BLaER1 (cell line): Measurements from ENCODE around the gene ZAR1.
"Not testable (repeated sequence)": the region's sequence is repeated elsewhere in the genome, so short reads cannot be mapped to it uniquely, and the experiment has no call there.

Source experiments
- H3K27ac ChIP-seq: shearing (Covaris generic); formaldehyde crosslinking; 2 replicates; pipeline ENCODE4 v1.8.1; 2022
- H3K27me3 ChIP-seq: shearing (Covaris generic); formaldehyde crosslinking; 2 replicates; pipeline ENCODE4 v1.8.1; 2022
- H3K36me3 ChIP-seq: shearing (Covaris generic); formaldehyde crosslinking; 2 replicates; pipeline ENCODE4 v1.8.1; 2022
- H3K4me1 ChIP-seq: shearing (Covaris generic); formaldehyde crosslinking; 2 replicates; pipeline ENCODE4 v1.8.1; 2022
- H3K4me2 ChIP-seq: shearing (Covaris generic); formaldehyde crosslinking; 2 replicates; pipeline ENCODE4 v1.8.1; 2022
- H3K4me3 ChIP-seq: shearing (Covaris generic); formaldehyde crosslinking; 2 replicates; pipeline ENCODE4 v1.8.1; 2022
- H3K9ac ChIP-seq: shearing (Covaris generic); formaldehyde crosslinking; 2 replicates; pipeline ENCODE4 v1.8.1; 2022
- H3K9me3 ChIP-seq: shearing (Covaris generic); formaldehyde crosslinking; 2 replicates; pipeline ENCODE4 v1.8.1; 2022
- H4K20me1 ChIP-seq: shearing (Covaris generic); formaldehyde crosslinking; 2 replicates; pipeline ENCODE4 v1.8.1; 2022
- Cebpa-rat ChIP-seq: shearing (Covaris generic); IDR thresholded peaks from 2 replicates; pipeline ENCODE4 v1.8.1; 2022

ZAR1 gene

GRCh38 chr4:48490012-48490679 lies at the start of gene ZAR1:
Gene ZAR1, plus strand, starts transcription at chr4:48490252. Its CDS starts 40 bp downstream, at chr4:48490292.
- Histone ChIP-seq H4K20me1 (no peaks in the 10 kb centered on the region), H3K4me1 (no peaks in the 10 kb centered on the region), H3K36me3 (peaks cover 14% of the 10 kb centered on the region; the same call in 1 of the 2 replicates), H3K4me2 (no peak within 1 kb of the TSS), H3K4me3 (peak within 1 kb of the TSS; percentile 44), H3K9ac (no peak within 1 kb of the TSS), H3K27ac (no peak within 1 kb of the TSS), H3K27me3 (peaks cover 44% of the 10 kb centered on the region), H3K9me3 (peaks cover 29% of the 10 kb centered on the region)
- TF ChIP-seq Cebpa-rat: no peak

- not testable (repeated sequence) for H3K4me1 ChIP-seq, H3K27me3 ChIP-seq, H4K20me1 ChIP-seq, H3K27ac ChIP-seq, H3K4me2 ChIP-seq, H3K9me3 ChIP-seq, H3K4me3 ChIP-seq, H3K36me3 ChIP-seq, H3K9ac ChIP-seq
Measured at GRCh38 chr4:48440914-48441313, 49.1 kb upstream of the ZAR1 start.

GRCh38 chr4:48445704-48446103 lies 44.3 kb upstream of the ZAR1 start:
- Histone ChIP-seq H3K36me3 (no peaks in the 10 kb centered on the region), H3K27me3 (no peaks in the 10 kb centered on the region), H4K20me1 (no peaks in the 10 kb centered on the region), H3K4me3 (no peak overlapping the region), H3K4me1 (no peaks in the 10 kb centered on the region), H3K4me2 (no peak overlapping the region), H3K27ac (no peak overlapping the region), H3K9ac (no peak overlapping the region), H3K9me3 (no peaks in the 10 kb centered on the region)
- TF ChIP-seq Cebpa-rat: no peak

DNA sequence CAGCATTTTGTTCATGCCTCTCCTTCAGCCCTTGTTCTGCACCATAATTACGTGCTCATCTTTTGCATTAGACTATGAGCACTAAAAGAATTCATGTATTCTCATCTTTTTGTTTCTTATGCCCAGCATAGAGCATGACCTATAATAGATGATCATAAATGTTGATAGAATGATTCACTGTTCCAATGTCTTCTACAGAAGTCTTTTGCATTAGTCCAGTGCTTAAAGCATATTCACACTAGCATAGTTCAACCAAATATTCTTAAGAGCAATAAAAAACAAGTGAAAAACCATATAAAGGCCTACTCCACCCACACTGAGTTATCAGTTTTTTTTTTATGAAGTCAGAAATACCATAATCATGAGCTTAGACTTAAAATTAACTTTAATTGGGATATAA lies 43.4 kb upstream of the ZAR1 start:
- Histone ChIP-seq H3K36me3 (no peaks in the 10 kb centered on the region), H3K27me3 (no peaks in the 10 kb centered on the region), H4K20me1 (no peaks in the 10 kb centered on the region), H3K27ac (no peak overlapping the region), H3K9me3 (no peaks in the 10 kb centered on the region), H3K4me3 (no peak overlapping the region), H3K4me1 (no peaks in the 10 kb centered on the region), H3K4me2 (no peak overlapping the region), H3K9ac (no peak overlapping the region)
- no peak for TF ChIP-seq Cebpa-rat

DNA sequence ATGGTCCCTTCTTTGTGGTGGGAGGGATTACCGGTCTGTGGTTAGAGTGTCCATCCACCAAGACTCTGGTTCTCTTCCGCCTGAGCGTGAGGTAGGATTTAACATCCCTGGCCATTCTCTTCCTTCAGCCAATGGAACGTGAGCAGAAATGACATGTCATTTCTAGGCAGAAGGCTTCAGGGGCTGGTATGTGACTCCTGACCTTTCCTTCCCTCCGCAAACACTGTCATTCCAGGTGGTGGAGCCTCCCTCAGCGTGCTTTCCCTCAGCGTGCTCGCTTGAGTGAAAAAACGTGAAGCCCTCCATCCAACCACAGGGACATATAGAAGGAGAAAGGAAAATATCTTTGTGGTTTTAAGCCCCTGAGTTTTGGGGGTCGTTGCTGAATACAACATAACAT lies 40.9 kb upstream of the ZAR1 start:
- H4K20me1 ChIP-seq: no peaks in the 10 kb centered on the region
- no peak overlapping the region for H3K4me3 ChIP-seq
- TF ChIP-seq Cebpa-rat: no peak
- H3K4me2 ChIP-seq: no peak overlapping the region
- H3K9me3 ChIP-seq: no peaks in the 10 kb centered on the region
- no peaks in the 10 kb centered on the region for H3K36me3 ChIP-seq
- no peaks in the 10 kb centered on the region for H3K27me3 ChIP-seq
- H3K9ac ChIP-seq: no peak overlapping the region
- no peak overlapping the region for H3K27ac ChIP-seq
- H3K4me1 ChIP-seq: no peaks in the 10 kb centered on the region

DNA sequence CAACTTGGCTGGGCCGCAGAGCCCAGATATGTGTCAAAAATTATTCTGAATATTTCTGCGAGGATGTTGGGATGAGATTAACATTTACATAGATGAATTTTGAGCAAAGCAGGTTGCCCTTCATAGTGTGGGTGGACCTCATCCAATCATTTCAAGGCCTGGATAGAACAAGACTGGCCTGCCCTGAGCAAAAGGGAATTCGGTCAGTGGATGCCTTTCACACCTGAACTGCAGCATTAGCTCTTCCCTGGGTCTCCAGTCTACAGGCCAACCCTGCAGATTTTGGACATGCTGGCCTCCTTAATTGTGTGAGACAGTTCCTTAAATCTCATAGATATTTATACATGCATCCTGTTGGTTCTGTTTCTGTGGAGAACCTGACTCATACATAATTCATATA lies 39.3 kb upstream of the ZAR1 start:
- Histone ChIP-seq H3K4me3 (no peak overlapping the region), H4K20me1 (no peaks in the 10 kb centered on the region), H3K9ac (no peak overlapping the region), H3K4me1 (no peaks in the 10 kb centered on the region), H3K9me3 (no peaks in the 10 kb centered on the region), H3K27ac (no peak overlapping the region), H3K36me3 (no peaks in the 10 kb centered on the region), H3K27me3 (no peaks in the 10 kb centered on the region), H3K4me2 (no peak overlapping the region)
- TF ChIP-seq Cebpa-rat: no peak

DNA sequence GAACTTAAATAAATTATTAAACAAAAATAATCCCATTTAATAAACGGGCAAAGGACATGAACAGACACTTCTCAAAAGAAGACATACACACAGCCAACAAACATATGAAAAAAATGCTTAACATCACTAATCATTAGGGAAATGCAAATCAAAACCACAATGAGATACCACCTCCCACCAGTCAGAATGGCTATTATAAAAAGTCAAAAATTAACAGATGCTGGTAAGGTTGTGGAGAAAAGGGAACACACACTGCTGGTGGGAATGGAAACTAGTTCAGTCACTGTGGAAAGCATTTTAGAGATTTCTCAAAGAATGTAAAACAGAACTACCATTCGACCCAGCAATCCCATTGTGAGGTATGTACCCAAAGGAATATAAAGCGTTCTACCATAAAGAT lies 38.4 kb upstream of the ZAR1 start:
- H3K4me2 ChIP-seq, H3K4me3 ChIP-seq, H3K36me3 ChIP-seq, H3K9ac ChIP-seq, H3K9me3 ChIP-seq, H4K20me1 ChIP-seq, H3K4me1 ChIP-seq, H3K27me3 ChIP-seq, H3K27ac ChIP-seq: not testable (repeated sequence)

DNA sequence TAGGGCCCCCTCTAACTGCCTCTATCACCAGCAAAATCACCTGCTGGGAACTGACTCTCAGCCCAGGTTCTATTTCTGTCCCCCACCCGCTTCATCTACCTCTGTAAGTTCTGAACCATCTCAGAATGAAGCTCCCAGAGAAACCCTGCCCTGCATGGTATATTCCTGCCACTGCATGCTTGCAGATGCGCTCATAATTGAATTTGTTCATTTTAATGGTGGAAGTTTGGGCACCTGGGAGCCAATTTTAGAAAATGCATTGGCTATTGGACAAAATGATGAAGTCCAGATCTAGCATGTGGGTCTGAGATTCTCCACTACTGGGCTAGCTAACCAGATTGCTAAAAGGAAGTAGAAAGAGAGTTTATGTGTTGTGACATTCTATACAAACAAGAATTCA lies 35.5 kb upstream of the ZAR1 start:
- no peak for TF ChIP-seq Cebpa-rat
- H3K4me2 ChIP-seq: no peak overlapping the region
- no peaks in the 10 kb centered on the region for H3K27me3 ChIP-seq
- H4K20me1 ChIP-seq: no peaks in the 10 kb centered on the region
- H3K36me3 ChIP-seq: no peaks in the 10 kb centered on the region
- H3K9ac ChIP-seq: no peak overlapping the region
- H3K9me3 ChIP-seq: peaks cover 13% of the 10 kb centered on the region
- no peaks in the 10 kb centered on the region for H3K4me1 ChIP-seq
- H3K27ac ChIP-seq: no peak overlapping the region
- no peak overlapping the region for H3K4me3 ChIP-seq

DNA sequence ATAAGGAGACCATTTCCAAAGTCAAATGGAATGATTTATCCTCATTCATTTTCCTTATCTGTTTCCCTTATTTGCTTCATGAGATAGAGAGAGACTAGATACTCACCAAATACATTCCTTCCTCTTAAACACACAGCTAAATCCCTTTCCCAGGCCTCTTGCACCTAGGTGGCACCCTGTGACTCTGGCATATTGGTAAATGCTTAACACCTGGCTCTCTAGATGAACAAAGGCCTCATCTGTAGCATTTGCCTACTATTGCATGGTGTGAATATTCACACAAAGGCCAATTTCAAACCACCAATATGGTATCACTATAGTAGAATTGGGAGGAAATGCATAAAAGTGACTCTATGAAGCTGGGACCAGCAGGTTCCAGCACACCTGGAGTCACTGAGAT lies 29.1 kb upstream of the ZAR1 start:
- H3K4me1 ChIP-seq: no peaks in the 10 kb centered on the region
- no peaks in the 10 kb centered on the region for H4K20me1 ChIP-seq
- H3K36me3 ChIP-seq: no peaks in the 10 kb centered on the region
- H3K27me3 ChIP-seq: no peaks in the 10 kb centered on the region
- TF ChIP-seq Cebpa-rat: no peak
- H3K4me2 ChIP-seq: no peak overlapping the region
- no peak overlapping the region for H3K27ac ChIP-seq
- H3K9ac ChIP-seq: no peak overlapping the region
- no peak overlapping the region for H3K4me3 ChIP-seq
- peaks cover 13% of the 10 kb centered on the region for H3K9me3 ChIP-seq

- Histone ChIP-seq H4K20me1 (no peaks in the 10 kb centered on the region), H3K4me3 (no peak overlapping the region), H3K9me3 (peaks cover 7% of the 10 kb centered on the region), H3K27me3 (no peaks in the 10 kb centered on the region), H3K4me2 (no peak overlapping the region), H3K9ac (no peak overlapping the region), H3K36me3 (no peaks in the 10 kb centered on the region), H3K4me1 (peaks cover 12% of the 10 kb centered on the region), H3K27ac (no peak overlapping the region)
- TF ChIP-seq Cebpa-rat: no peak
Measured at GRCh38 chr4:48462363-48462762, 27.7 kb upstream of the ZAR1 start.

DNA sequence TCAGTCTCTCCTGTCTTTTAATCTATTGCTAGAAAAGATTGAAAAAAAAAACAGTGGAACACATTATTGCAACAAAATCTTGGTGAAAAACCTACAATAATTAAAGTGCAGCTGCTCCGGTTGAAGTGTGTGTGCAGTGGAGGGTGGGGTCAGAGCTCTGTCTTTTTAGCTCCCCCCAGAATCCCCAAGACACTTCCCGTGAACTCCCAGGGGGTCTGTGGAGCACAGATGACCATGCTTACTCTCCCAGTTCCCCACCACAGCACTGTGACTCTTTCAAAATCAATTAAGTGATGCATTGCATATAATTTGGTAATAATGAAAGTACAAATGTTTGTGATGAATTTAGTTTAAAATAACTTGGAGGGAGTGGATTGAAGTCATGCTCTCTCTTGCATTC lies 22.6 kb upstream of the ZAR1 start:
- Histone ChIP-seq H3K9ac (no peak overlapping the region), H3K36me3 (no peaks in the 10 kb centered on the region), H3K27ac (no peak overlapping the region), H3K27me3 (no peaks in the 10 kb centered on the region), H4K20me1 (no peaks in the 10 kb centered on the region), H3K4me3 (no peak overlapping the region), H3K4me1 (peaks cover 20% of the 10 kb centered on the region), H3K9me3 (no peaks in the 10 kb centered on the region), H3K4me2 (peak overlapping the region; percentile 55)
- TF ChIP-seq Cebpa-rat: no peak
